Measurements from ENCODE around the gene FAM193A.

Gene FAM193A

DNA sequence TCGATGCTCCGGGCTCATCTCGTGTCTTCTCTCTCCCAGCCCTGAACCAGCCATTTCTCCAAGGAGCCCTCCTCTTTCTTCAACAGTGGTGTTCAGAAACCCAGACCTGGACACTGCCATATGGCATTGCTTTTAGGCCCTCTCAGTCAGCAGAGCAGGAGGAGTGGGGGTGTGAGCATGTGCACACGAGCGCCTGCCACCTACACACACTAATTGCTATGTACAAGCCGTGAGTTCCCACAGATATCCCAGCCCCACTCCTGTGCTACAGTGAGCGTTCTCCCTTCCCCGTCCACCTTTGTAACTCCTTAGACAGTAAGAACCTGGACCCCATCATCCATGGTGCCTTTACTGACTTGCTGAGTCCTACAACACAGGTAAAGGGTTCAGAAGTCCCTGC, 165.9 kb downstream of the FAM193A start:
- no peak for TF ChIP-seq EZH2phosphoT487 (IDR thresholded peaks at IDR 0.05; ENCODE audit: low read depth)
- TF ChIP-seq, protein P1, sequence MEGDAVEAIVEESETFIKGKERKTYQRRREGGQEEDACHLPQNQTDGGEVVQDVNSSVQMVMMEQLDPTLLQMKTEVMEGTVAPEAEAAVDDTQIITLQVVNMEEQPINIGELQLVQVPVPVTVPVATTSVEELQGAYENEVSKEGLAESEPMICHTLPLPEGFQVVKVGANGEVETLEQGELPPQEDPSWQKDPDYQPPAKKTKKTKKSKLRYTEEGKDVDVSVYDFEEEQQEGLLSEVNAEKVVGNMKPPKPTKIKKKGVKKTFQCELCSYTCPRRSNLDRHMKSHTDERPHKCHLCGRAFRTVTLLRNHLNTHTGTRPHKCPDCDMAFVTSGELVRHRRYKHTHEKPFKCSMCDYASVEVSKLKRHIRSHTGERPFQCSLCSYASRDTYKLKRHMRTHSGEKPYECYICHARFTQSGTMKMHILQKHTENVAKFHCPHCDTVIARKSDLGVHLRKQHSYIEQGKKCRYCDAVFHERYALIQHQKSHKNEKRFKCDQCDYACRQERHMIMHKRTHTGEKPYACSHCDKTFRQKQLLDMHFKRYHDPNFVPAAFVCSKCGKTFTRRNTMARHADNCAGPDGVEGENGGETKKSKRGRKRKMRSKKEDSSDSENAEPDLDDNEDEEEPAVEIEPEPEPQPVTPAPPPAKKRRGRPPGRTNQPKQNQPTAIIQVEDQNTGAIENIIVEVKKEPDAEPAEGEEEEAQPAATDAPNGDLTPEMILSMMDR (IDR thresholded peaks at IDR 0.05; ENCODE audit: low read depth, low read length) = no peak
- H3K27me3 ChIP-seq (ENCODE audit: low read depth, low read length) = no peaks in the 10 kb centered on the region
- no peaks in the 10 kb centered on the region for H3K9me3 ChIP-seq (ENCODE audit: insufficient read depth, low read length)
- H3K27ac ChIP-seq (ENCODE audit: low read length) = no peak overlapping the region
- no peak overlapping the region for H3K9ac ChIP-seq (ENCODE audit: low read length)
- peaks cover 52% of the 10 kb centered on the region for H3K36me3 ChIP-seq (replicated peaks; ENCODE audit: low read depth, low read length)
- peaks cover 4% of the 10 kb centered on the region; the same call in 1 of the 2 replicates for H4K20me1 ChIP-seq (ENCODE audit: insufficient read depth, low read length)
- H3K79me2 ChIP-seq (ENCODE audit: low read length) = no peaks in the 10 kb centered on the region
- no peak overlapping the region for H3K4me2 ChIP-seq (ENCODE audit: low read length)
- peaks cover under 1% of the 10 kb centered on the region for H3K4me1 ChIP-seq (ENCODE audit: low read length)
- H3K4me3 ChIP-seq (ENCODE audit: low read length) = no peak overlapping the region
- H2AFZ ChIP-seq (ENCODE audit: low read depth, low read length) = no peak overlapping the region

DNA sequence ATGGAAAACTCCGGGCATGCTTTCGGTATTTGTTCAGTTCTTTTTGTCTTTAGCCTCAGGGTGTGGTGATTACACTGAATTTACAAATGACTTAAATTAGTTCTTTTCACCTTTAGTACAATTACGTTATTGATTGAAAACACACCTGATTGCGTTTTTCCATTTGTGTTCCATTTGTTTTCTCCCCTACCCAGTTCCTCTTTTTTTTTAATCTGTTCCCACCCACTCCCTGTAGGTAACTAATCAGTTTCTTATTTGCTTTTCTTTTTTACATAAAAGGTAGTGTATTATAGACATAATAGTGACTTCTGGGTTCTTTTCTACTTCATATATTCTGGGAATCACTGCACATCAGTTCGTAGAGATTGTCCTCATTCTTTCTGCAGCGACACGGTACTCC, 166.3 kb downstream of the FAM193A start:
- Histone ChIP-seq H3K4me2 (ENCODE audit: low read length) (no peak overlapping the region), H3K9ac (ENCODE audit: low read length) (no peak overlapping the region), H3K79me2 (ENCODE audit: low read length) (no peaks in the 10 kb centered on the region), H3K4me3 (ENCODE audit: low read length) (no peak overlapping the region), H3K27me3 (ENCODE audit: low read depth, low read length) (no peaks in the 10 kb centered on the region), H3K36me3 (replicated peaks; ENCODE audit: low read depth, low read length) (peaks cover 48% of the 10 kb centered on the region), H2AFZ (ENCODE audit: low read depth, low read length) (no peak overlapping the region), H4K20me1 (ENCODE audit: insufficient read depth, low read length) (peaks cover 4% of the 10 kb centered on the region; the same call in 1 of the 2 replicates), H3K27ac (ENCODE audit: low read length) (no peak overlapping the region), H3K4me1 (ENCODE audit: low read length) (no peaks in the 10 kb centered on the region), H3K9me3 (ENCODE audit: insufficient read depth, low read length) (no peaks in the 10 kb centered on the region)
- no peak for TF ChIP-seq EZH2phosphoT487 (IDR thresholded peaks at IDR 0.05; ENCODE audit: low read depth)
- TF ChIP-seq, protein P1 (IDR thresholded peaks at IDR 0.05; ENCODE audit: low read depth, low read length) = no peak

DNA sequence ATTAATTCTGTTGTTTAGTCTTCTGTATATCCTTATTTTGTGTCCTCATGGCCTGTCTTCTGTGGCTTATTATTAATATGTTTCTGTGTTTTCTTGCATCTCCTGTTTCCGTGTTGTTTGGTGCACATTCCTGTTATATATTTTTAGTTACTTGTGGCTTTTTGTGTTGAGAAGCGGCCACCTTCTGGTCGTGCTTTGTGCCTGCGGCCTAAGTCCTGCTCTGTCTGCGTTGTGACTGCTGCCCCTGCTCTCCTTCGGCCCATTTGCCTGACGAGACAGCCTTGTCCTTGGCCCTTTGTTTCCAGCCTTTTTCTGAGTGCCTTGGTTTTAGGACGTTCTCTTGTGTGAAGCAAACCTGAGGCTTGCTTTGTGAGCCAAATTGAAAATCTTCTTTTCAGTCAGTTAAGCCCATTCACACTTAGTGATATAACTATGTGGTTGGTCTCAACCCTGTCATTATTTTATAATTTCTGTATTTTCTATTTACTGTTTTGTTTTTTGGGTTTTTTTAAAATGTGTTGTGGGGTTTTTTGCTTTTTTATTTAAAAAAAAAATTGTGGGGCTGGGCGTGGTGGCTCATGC, 175.9 kb downstream of the FAM193A start:
- Histone ChIP-seq H3K9ac (ENCODE audit: low read length) (no peak overlapping the region), H3K4me2 (ENCODE audit: low read length) (no peak overlapping the region), H2AFZ (ENCODE audit: low read depth, low read length) (no peak overlapping the region), H3K27ac (ENCODE audit: low read length) (no peak overlapping the region), H3K27me3 (ENCODE audit: low read depth, low read length) (no peaks in the 10 kb centered on the region), H3K9me3 (ENCODE audit: insufficient read depth, low read length) (no peaks in the 10 kb centered on the region), H4K20me1 (ENCODE audit: insufficient read depth, low read length) (no peaks in the 10 kb centered on the region; the same call in 1 of the 2 replicates), H3K79me2 (ENCODE audit: low read length) (no peaks in the 10 kb centered on the region), H3K36me3 (replicated peaks; ENCODE audit: low read depth, low read length) (peaks cover 16% of the 10 kb centered on the region), H3K4me1 (ENCODE audit: low read length) (no peaks in the 10 kb centered on the region), H3K4me3 (ENCODE audit: low read length) (no peak overlapping the region)
- TF ChIP-seq, protein P1 (IDR thresholded peaks at IDR 0.05; ENCODE audit: low read depth, low read length) = peak; percentile 28; the same call in 1 of the 2 replicates
- TF ChIP-seq EZH2phosphoT487 (IDR thresholded peaks at IDR 0.05; ENCODE audit: low read depth) = no peak

DNA sequence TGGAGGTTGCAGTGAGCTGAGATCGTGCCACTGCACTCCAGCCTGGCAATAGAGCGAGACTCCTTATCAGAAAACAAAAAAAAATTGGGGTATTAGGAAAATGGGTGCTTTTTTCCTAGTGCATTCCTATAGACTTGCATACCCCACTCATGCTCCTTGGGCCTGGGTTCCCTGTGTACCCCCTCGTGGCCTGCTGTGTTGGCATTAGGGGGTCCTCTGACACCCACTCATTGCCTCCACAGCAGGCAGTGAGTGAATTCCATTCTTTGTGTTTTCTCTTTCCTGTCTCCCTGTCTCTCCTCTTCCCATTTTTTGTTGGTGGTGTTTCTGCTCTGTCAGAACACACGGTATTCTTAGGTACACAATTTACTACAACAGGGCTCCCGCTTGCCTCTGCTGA, 176.9 kb downstream of the FAM193A start:
- Histone ChIP-seq H3K9ac (ENCODE audit: low read length) (no peak overlapping the region), H3K27ac (ENCODE audit: low read length) (no peak overlapping the region), H3K4me1 (ENCODE audit: low read length) (no peaks in the 10 kb centered on the region), H3K36me3 (replicated peaks; ENCODE audit: low read depth, low read length) (peaks cover 16% of the 10 kb centered on the region), H4K20me1 (ENCODE audit: insufficient read depth, low read length) (no peaks in the 10 kb centered on the region; the same call in 1 of the 2 replicates), H3K4me2 (ENCODE audit: low read length) (no peak overlapping the region), H3K27me3 (ENCODE audit: low read depth, low read length) (no peaks in the 10 kb centered on the region), H3K9me3 (ENCODE audit: insufficient read depth, low read length) (no peaks in the 10 kb centered on the region), H2AFZ (ENCODE audit: low read depth, low read length) (no peak overlapping the region), H3K4me3 (ENCODE audit: low read length) (no peak overlapping the region), H3K79me2 (ENCODE audit: low read length) (no peaks in the 10 kb centered on the region)
- no peak for TF ChIP-seq EZH2phosphoT487 (IDR thresholded peaks at IDR 0.05; ENCODE audit: low read depth)
- TF ChIP-seq, protein P1 (IDR thresholded peaks at IDR 0.05; ENCODE audit: low read depth, low read length) = no peak

Data from OCI-LY3 (cell line).